HG03571 (cell line): ENCODE results near the gene CLDN7.

ENCODE experiments used
- ATAC-seq: cut with Tn5 transposase; IDR thresholded peaks from one replicate; pipeline ENCODE4 v1.9.1; 2021; ENCODE audit not compliant: unreplicated experiment

The CLDN7 gene

GRCh38 chr17:7289256-7290032 lies 27.2 kb upstream of the CLDN7 start:
- no peak for ATAC-seq

GRCh38 chr17:7285679-7286078 lies 23.4 kb upstream of the CLDN7 start:
- ATAC-seq = no peak

GRCh38 chr17:7284911-7285310 lies 22.6 kb upstream of the CLDN7 start:
- no peak for ATAC-seq

GRCh38 chr17:7283471-7284216 lies 21.4 kb upstream of the CLDN7 start:
- no peak for ATAC-seq

GRCh38 chr17:7282752-7283321 lies 20.6 kb upstream of the CLDN7 start:
- no peak for ATAC-seq

- no peak for ATAC-seq
Measured at GRCh38 chr17:7281953-7282751, 19.9 kb upstream of the CLDN7 start.

GRCh38 chr17:7281074-7281952 lies 19.0 kb upstream of the CLDN7 start, which contains the start of gene SLC2A4:
Gene SLC2A4, plus strand, starts transcription at chr17:7281718. Its CDS starts 217 bp downstream, at chr17:7281935.
- peak; percentile 52 for ATAC-seq

- peak; percentile 44 for ATAC-seq
Measured at GRCh38 chr17:7280519-7281073, 18.3 kb upstream of the CLDN7 start.

- ATAC-seq = no peak
Measured at GRCh38 chr17:7279448-7279847, 17.2 kb upstream of the CLDN7 start.

GRCh38 chr17:7266784-7267183 lies 4.5 kb upstream of the CLDN7 start:
- no peak for ATAC-seq

GRCh38 chr17:7263801-7264078 lies 1.5 kb upstream of the CLDN7 start:
- no peak for ATAC-seq

- ATAC-seq = no peak
Measured at GRCh38 chr17:7262935-7263800, 890 bp upstream of the CLDN7 start.

- no peak for ATAC-seq
Measured at GRCh38 chr17:7261379-7262191, 693 bp downstream of the CLDN7 start.

- no peak for ATAC-seq
Measured at GRCh38 chr17:7260651-7261378, 1.5 kb downstream of the CLDN7 start.

- ATAC-seq = no peak
Measured at GRCh38 chr17:7260151-7260550, 2.1 kb downstream of the CLDN7 start.

GRCh38 chr17:7259555-7259889 lies 2.8 kb downstream of the CLDN7 start:
- no peak for ATAC-seq

GRCh38 chr17:7258731-7259554 lies 3.3 kb downstream of the CLDN7 start:
- ATAC-seq = no peak
